Fibroblast of lung (primary cell): ENCODE measurements around the gene PEX5. TPM values are rescaled to one million over a fixed set of nuclear protein-coding genes. Genes with fewer than 3 reads are reported as not detected.
"Not testable (repeated sequence)": the region's sequence is repeated elsewhere in the genome, so short reads cannot be mapped to it uniquely, and the experiment has no call there.

Source experiments
- DNase-seq, 2 donors: peaks; one replicate each; pipeline versions ENCODE4 v3.0.0 to v3.0.0-alpha.2; 2010; ENCODE audit warnings: low read depth in 2 of 2
- H2AFZ ChIP-seq: 2 replicates; pipeline ENCODE4 v1.5.1; 2012; ENCODE audit warnings: low read length, control low read depth, inconsistent platforms
- H3K27ac ChIP-seq: 2 replicates; pipeline ENCODE4 v1.5.1; 2011; ENCODE audit warnings: low read length, control low read depth; ENCODE audit not compliant: insufficient read depth
- H3K27me3 ChIP-seq: 2 replicates; pipeline ENCODE4 v1.5.1; 2011; ENCODE audit warnings: mild to moderate bottlenecking, low read length; ENCODE audit not compliant: control insufficient read depth, insufficient read depth
- H3K36me3 ChIP-seq: 2 replicates; pipeline ENCODE4 v1.5.1; 2011; ENCODE audit warnings: low read length; ENCODE audit not compliant: control insufficient read depth, insufficient read depth
- H3K4me1 ChIP-seq: 2 replicates; pipeline ENCODE4 v1.5.1; 2011; ENCODE audit warnings: low read length; ENCODE audit not compliant: control insufficient read depth, insufficient read depth; ENCODE audit errors: extremely low read depth
- H3K4me2 ChIP-seq: 2 replicates; pipeline ENCODE4 v1.5.1; 2011; ENCODE audit warnings: low read length, control low read depth; ENCODE audit not compliant: insufficient read depth; ENCODE audit errors: extremely low read depth
- H3K4me3 ChIP-seq, 4 experiments: fragments of 200-600 bp in 1 of 4; sonication (generic) in 1 of 4; replicated peaks in 1 of 4; 2 replicates each; pipeline ENCODE4 v1.5.1; 2011 to 2016; ENCODE audit warnings: low read length in 4 of 4, low read depth in 3 of 4, mild to moderate bottlenecking in 3 of 4, control low read depth in 2 of 4, inconsistent platforms in 1 of 4, mixed read lengths in 1 of 4; ENCODE audit not compliant: insufficient read depth in 1 of 4; ENCODE audit errors: control extremely low read depth in 1 of 4
- H3K79me2 ChIP-seq: 2 replicates; pipeline ENCODE4 v1.5.1; 2012; ENCODE audit warnings: mild to moderate bottlenecking, low read length, inconsistent platforms; ENCODE audit not compliant: control insufficient read depth, insufficient read depth
- H3K9ac ChIP-seq: 2 replicates; pipeline ENCODE4 v1.5.1; 2011; ENCODE audit warnings: mild to moderate bottlenecking, low read length, control low read depth; ENCODE audit not compliant: insufficient read depth
- H3K9me3 ChIP-seq: 2 replicates; pipeline ENCODE4 v1.5.1; 2012; ENCODE audit warnings: low read depth, low read length; ENCODE audit not compliant: control insufficient read depth, insufficient read depth
- H4K20me1 ChIP-seq: 2 replicates; pipeline ENCODE4 v1.5.1; 2011; ENCODE audit warnings: low read length; ENCODE audit not compliant: control insufficient read depth, insufficient read depth; ENCODE audit errors: extremely low read depth
- EZH2 ChIP-seq: IDR thresholded peaks from 2 replicates; pipeline ENCODE4 v1.5.1; 2012; ENCODE audit warnings: low read length, control low read depth, mild to moderate bottlenecking; ENCODE audit errors: missing control alignments
- polyA plus RNA-seq, 2 donors: library from polyadenylated mRNA; depleted of rRNA in 1 of 2; stranded (reverse) in 1 of 2; unstranded in 1 of 2; fragments of >200 nt; gene quantifications; 2 replicates each; pipeline ENCODE4 v1.2.1, GENCODE V29; 2011 to 2012; ENCODE audit warnings: missing spikeins in 1 of 2
- total RNA-seq: library from RNA; depleted of rRNA; stranded (reverse); fragments of >200 nt; gene quantifications from 2 replicates; pipeline ENCODE4 v1.2.1, GENCODE V29; 2014
- TF ChIP-seq, protein P1 (sequence below), 2 donors: IDR thresholded peaks in 1 of 2; conservative IDR thresholded peaks in 1 of 2; 1 replicate in 1 of 2; 2 replicates in 1 of 2; pipeline ENCODE4 v1.5.1; 2011 to 2012; ENCODE audit warnings: low read length in 2 of 2, control low read depth in 1 of 2, inconsistent platforms in 1 of 2, low read depth in 1 of 2, mild to moderate bottlenecking in 1 of 2

Gene PEX5
- total and polyA plus RNA-seq, 2 donors (not counting 1 experiment from before 2014, with no cell fraction given), result 18.7 to 23.3 TPM

- no peaks in the 10 kb centered on the region for H3K79me2 ChIP-seq
- peaks cover 15% of the 10 kb centered on the region for H3K36me3 ChIP-seq
- no peak overlapping the region for H3K4me3 ChIP-seq
These were observed 21.2 kb downstream of the PEX5 start for GRCh38 chr12:7210642-7211151.

DNA sequence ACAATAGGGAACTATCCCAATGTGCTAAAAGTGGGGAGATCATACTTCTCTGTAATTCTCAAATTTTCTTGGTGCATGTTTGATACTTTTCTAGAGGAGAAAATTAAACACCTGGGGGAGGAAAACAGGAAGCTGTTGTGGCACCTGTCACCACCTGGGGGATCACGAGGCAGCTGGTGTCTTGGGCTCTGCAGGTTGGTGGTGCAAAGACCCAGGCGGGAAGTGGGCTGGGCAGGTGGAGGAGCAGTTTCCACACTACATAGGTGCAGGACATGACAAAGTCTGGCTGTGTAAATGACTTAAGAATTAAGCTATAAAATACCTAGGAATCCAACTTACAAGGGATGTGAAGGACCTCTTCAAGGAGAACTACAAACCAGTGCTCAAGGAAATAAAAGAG lies 23.2 kb downstream of the PEX5 start:
- TF ChIP-seq EZH2, result no peak
- TF ChIP-seq, protein P1, sequence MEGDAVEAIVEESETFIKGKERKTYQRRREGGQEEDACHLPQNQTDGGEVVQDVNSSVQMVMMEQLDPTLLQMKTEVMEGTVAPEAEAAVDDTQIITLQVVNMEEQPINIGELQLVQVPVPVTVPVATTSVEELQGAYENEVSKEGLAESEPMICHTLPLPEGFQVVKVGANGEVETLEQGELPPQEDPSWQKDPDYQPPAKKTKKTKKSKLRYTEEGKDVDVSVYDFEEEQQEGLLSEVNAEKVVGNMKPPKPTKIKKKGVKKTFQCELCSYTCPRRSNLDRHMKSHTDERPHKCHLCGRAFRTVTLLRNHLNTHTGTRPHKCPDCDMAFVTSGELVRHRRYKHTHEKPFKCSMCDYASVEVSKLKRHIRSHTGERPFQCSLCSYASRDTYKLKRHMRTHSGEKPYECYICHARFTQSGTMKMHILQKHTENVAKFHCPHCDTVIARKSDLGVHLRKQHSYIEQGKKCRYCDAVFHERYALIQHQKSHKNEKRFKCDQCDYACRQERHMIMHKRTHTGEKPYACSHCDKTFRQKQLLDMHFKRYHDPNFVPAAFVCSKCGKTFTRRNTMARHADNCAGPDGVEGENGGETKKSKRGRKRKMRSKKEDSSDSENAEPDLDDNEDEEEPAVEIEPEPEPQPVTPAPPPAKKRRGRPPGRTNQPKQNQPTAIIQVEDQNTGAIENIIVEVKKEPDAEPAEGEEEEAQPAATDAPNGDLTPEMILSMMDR (conservative IDR thresholded peaks at IDR 0.05 in 1 of 2, IDR thresholded peaks at IDR 0.05 in 1 of 2; ENCODE audit: low read depth in 1 of 2, low read length in 2 of 2), result no peak
- no peak overlapping the region for H3K4me3 ChIP-seq
- peaks cover 12% of the 10 kb centered on the region for H3K36me3 ChIP-seq
- H3K27me3 ChIP-seq, result no peaks in the 10 kb centered on the region
- no peaks in the 10 kb centered on the region for H3K9me3 ChIP-seq
- no peak overlapping the region for H3K4me2 ChIP-seq
- H3K9ac ChIP-seq, result no peak overlapping the region
- no peaks in the 10 kb centered on the region for H3K79me2 ChIP-seq
- no peak overlapping the region for H2AFZ ChIP-seq
- no peak overlapping the region for H3K27ac ChIP-seq
- no peaks in the 10 kb centered on the region for H3K4me1 ChIP-seq
- no peaks in the 10 kb centered on the region for H4K20me1 ChIP-seq
- no peak for DNase-seq

More at GRCh38 chr12:7210642-7211151, 21.2 kb downstream of the PEX5 start:
- Histone ChIP-seq H3K9ac (no peak overlapping the region), H3K27me3 (no peaks in the 10 kb centered on the region), H4K20me1 (no peaks in the 10 kb centered on the region), H3K9me3 (no peaks in the 10 kb centered on the region), H3K4me1 (no peaks in the 10 kb centered on the region), H3K4me2 (no peak overlapping the region), H3K27ac (no peak overlapping the region), H2AFZ (no peak overlapping the region)
- TF ChIP-seq EZH2, result no peak
- TF ChIP-seq, protein P1 (conservative IDR thresholded peaks at IDR 0.05 in 1 of 2, IDR thresholded peaks at IDR 0.05 in 1 of 2; ENCODE audit: low read depth in 1 of 2, low read length in 2 of 2), result no peak
- no peak for DNase-seq

DNA sequence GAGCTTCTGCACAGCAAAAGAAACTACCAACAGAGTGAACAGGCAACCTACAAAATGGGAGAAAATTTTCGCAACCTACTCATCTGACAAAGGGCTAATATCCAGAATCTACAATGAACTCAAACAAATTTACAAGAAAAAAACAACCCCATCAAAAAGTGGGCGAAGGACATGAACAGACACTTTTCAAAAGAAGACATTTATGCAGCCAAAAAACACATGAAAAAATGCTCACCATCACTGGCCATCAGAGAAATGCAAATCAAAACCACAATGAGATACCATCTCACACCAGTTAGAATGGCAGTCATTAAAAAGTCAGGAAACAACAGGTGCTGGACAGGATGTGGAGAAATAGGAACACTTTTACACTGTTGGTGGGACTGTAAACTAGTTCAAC lies 24.3 kb downstream of the PEX5 start:
- not testable (repeated sequence) for H3K9ac ChIP-seq, H3K27ac ChIP-seq, H3K4me2 ChIP-seq, H3K27me3 ChIP-seq, H3K9me3 ChIP-seq, H2AFZ ChIP-seq, DNase-seq, H3K4me1 ChIP-seq, H3K4me3 ChIP-seq, H3K79me2 ChIP-seq, H4K20me1 ChIP-seq, H3K36me3 ChIP-seq
